Measurements from ENCODE around the gene SPIRE1. TPM values are rescaled to one million over a fixed set of nuclear protein-coding genes. Genes with fewer than 3 reads are reported as not detected.
"Not testable (repeated sequence)": the region's sequence is repeated elsewhere in the genome, so short reads cannot be mapped to it uniquely, and the experiment has no call there.

The SPIRE1 gene
- total RNA-seq, 2 experiments from 2014 or later = 4.5 to 6.3 TPM

DNA sequence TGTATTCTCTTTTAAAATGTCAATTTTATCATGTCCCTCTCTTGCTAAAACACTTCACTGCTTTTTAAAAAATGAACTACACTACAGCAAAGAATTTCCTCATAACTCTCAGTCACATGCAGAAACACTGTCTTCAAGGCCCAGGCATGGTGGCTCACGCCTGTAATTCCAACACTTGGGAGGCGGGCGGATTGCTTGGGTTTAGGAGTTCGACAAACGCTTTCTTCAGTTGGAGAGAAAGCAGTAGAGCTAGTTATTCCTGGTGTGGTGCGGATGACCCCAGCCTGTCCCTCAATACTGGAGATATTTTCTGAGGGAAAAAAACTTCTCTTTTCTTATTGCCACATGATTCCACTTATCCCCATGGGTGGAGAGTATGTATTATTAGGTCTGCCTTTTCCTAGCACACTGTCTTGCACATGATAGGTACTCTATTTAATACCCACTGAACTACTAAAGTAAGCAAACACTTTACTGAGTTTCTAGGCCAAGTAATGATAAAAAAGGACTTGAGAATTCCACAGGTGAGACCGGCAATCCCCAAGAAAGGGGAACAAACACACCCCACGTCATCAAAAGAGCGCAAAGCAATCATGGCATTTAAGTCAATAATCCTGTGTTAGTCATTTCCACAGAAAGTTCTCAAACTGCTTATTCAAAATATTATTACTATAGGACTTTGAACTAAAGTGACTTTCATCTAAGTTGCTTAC, 77.1 kb downstream of the SPIRE1 start:
- ChIA-PET POLR2A (no interaction called here), CTCF (no interaction called here)
- no peak for DNase-seq
- Mint-ChIP-seq H3K9me3 (peaks cover 2% of the 10 kb centered on the region), H3K36me3 (ENCODE audit: low read depth) (no peaks in the 10 kb centered on the region), H3K4me3 (no peak overlapping the region), H3K27me3 (no peaks in the 10 kb centered on the region), H3K27ac (no peak overlapping the region), H3K4me1 (peaks cover 3% of the 10 kb centered on the region)

DNA sequence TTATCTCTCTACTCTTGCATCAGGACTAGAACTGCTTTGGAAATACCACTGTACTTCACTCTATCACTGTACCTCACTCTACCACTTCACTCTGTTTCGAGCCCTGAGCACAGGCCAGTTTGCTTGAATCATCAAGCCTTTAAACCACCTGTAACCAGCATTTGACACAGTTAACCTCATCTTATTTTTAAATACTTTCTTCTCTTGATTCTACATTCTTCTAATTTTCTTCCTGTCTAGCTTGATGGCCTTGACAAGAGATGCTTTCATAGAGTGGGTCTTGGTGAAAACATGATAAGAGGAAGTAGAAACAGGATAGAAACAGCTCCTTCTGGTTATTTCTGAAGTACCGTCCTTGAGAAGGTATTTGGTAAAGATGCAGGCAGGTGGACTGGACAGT, 78.1 kb downstream of the SPIRE1 start:
- Mint-ChIP-seq H3K27me3 (peaks cover 2% of the 10 kb centered on the region), H3K9me3 (peaks cover 2% of the 10 kb centered on the region), H3K36me3 (ENCODE audit: low read depth) (no peaks in the 10 kb centered on the region), H3K4me3 (no peak overlapping the region), H3K4me1 (peaks cover 3% of the 10 kb centered on the region), H3K27ac (no peak overlapping the region)
- CTCF ChIA-PET = no interaction called here
- POLR2A ChIA-PET = no interaction called here
- no peak for DNase-seq

DNA sequence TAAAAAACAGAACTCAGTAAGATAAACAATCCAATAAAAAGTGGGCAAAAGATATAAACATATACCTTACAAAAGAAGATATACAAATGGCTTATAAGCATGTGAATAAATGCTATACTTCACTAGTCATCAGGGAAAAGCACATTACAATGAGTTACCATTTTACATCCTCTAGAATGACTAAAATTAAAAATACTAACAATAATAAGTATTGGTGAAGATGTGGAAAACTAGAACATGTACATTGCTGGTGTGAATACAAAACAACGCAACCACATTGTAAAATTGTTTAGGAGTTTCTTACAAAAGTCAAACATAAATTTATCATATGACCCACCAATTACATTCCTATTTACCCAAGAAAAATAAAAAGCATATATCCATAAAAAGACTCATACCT, 80.1 kb downstream of the SPIRE1 start:
- H3K4me3 Mint-ChIP-seq = no peak overlapping the region
- DNase-seq = no peak
- H3K36me3 Mint-ChIP-seq (ENCODE audit: low read depth) = no peaks in the 10 kb centered on the region
- H3K4me1 Mint-ChIP-seq = peaks cover 3% of the 10 kb centered on the region
- ChIA-PET CTCF (no interaction called here), POLR2A (no interaction called here)
- H3K27ac Mint-ChIP-seq = no peak overlapping the region
- H3K9me3 Mint-ChIP-seq = peaks cover 2% of the 10 kb centered on the region
- peaks cover 9% of the 10 kb centered on the region for H3K27me3 Mint-ChIP-seq

DNA sequence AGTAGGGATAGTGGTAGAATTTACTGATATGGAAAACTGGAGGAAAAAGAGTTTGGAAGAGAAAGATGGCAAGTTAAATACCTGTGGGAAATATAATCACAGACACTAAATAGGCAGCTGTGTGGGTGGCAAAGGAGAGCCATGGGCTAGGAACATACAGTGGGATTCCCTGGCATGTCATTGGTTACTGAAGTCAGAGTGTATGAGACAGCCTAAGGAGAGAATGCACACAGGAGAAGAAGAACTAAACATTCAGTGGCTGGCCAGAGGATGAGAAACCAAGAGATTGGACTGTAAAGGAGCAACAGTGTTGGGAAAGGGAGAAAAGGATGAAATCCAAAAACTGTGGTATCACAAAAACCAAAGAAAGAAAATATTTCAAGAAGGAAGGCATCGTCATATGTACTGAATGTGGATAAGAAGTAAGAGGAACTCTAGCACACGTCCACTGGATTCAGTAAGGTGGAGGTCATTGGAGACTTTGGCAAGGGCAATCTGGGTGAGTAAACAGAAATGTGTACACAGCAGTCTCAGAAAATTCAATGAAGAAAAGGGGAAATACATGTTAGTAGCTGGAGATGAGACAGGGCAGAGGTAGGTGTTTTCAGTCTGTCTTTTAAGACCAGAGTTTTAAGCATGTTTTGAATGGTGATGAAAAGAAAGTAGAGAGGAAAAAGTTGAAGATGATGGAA, 83.3 kb downstream of the SPIRE1 start:
- peaks cover 14% of the 10 kb centered on the region for H3K27me3 Mint-ChIP-seq
- H3K9me3 Mint-ChIP-seq = peaks cover 2% of the 10 kb centered on the region
- ChIA-PET POLR2A (no interaction called here), CTCF (no interaction called here)
- no peak overlapping the region for H3K27ac Mint-ChIP-seq
- H3K36me3 Mint-ChIP-seq (ENCODE audit: low read depth) = no peaks in the 10 kb centered on the region
- no peak for DNase-seq
- H3K4me3 Mint-ChIP-seq = no peak overlapping the region
- no peaks in the 10 kb centered on the region for H3K4me1 Mint-ChIP-seq

DNA sequence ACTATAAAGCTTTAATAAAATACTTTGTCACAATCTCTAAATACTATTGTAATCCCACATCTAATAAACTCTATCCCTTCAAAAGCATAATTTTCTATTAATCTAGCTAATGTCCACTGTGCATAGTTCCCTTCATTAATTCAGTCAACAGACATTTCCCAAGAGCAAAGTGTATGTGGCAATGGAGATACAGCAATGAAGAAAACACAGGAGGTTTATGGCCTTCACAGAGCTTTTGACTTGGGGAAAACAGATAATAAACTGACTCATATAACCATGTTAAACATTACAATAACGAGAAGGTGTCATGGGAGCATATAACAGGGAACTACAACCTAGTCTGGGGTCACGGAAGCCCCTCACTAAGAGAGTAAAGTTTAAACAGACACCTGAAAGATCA, 86.3 kb downstream of the SPIRE1 start:
- DNase-seq = no peak
- peaks cover 18% of the 10 kb centered on the region for H3K27me3 Mint-ChIP-seq
- POLR2A ChIA-PET = no interaction called here
- no peak overlapping the region for H3K27ac Mint-ChIP-seq
- no peaks in the 10 kb centered on the region for H3K9me3 Mint-ChIP-seq
- H3K4me3 Mint-ChIP-seq = no peak overlapping the region
- no peaks in the 10 kb centered on the region for H3K36me3 Mint-ChIP-seq (ENCODE audit: low read depth)
- no peaks in the 10 kb centered on the region for H3K4me1 Mint-ChIP-seq
- CTCF ChIA-PET = no interaction called here

DNA sequence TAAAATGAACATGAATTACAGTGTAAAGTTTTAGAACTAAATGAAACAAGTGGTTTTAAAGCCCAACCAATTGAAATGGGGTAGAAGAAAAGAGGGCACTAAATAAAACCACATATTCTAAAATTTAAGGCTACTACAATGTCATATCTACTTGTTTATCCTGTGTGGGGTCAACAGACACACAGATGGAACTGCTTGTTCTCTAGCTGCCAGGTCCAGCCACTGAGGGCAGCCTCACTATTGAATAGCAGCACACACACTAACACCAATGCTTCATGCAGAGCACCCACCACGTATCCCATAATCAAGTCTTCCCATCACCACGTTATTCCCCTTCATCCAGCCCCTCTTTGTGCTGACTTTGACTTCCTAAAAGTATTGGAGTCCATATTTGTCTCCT, 88.1 kb downstream of the SPIRE1 start:
- Mint-ChIP-seq H3K9me3 (no peaks in the 10 kb centered on the region), H3K27ac (no peak overlapping the region), H3K27me3 (peaks cover 18% of the 10 kb centered on the region), H3K4me3 (no peak overlapping the region), H3K4me1 (no peaks in the 10 kb centered on the region), H3K36me3 (ENCODE audit: low read depth) (no peaks in the 10 kb centered on the region)
- CTCF ChIA-PET = no interaction called here
- no peak for DNase-seq
- POLR2A ChIA-PET = no interaction called here

DNA sequence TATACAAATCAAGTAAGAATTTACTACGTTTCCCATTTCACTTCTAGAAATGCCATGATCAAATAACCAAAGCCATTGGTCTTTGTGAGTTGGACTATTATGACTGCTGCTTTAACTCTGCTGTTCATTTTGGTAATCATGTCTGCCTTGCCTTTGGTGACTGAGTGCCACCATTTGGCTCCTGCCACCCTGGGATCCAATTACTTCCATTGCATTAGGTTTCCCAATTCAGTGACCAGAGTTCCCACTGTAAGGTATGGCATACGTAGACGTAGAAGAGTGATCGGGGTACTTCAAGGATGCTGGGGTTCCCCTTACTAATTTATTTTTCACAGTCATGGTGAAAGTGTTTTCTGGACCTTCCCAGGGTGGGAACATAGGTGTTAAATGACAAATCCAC, 90.1 kb downstream of the SPIRE1 start:
- H3K27me3 Mint-ChIP-seq = peaks cover 19% of the 10 kb centered on the region
- no peaks in the 10 kb centered on the region for H3K4me1 Mint-ChIP-seq
- no peaks in the 10 kb centered on the region for H3K9me3 Mint-ChIP-seq
- H3K4me3 Mint-ChIP-seq = no peak overlapping the region
- no peaks in the 10 kb centered on the region for H3K36me3 Mint-ChIP-seq (ENCODE audit: low read depth)
- no peak overlapping the region for H3K27ac Mint-ChIP-seq
- no peak for DNase-seq
- CTCF ChIA-PET = no interaction called here
- POLR2A ChIA-PET = no interaction called here

DNA sequence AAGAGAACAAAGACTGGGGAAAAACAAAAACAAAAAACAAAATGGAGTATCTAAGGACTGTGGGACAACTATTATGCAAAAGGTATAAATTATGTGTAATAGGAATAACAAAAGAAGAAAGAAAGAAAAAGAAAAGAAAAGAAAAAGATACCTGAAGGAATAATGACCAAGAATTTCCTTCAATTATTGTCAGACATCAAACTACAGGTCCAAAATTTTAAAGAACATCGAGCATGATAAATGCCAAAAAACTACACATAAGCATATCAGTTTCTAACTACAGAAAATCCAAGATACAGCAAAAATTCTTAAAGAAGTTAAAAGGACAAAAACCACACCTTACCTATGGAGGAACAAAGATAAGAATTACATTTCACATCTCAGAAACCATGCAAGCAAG, 93.0 kb downstream of the SPIRE1 start:
- Mint-ChIP-seq H3K4me3 (no peak overlapping the region), H3K4me1 (no peaks in the 10 kb centered on the region), H3K36me3 (ENCODE audit: low read depth) (no peaks in the 10 kb centered on the region), H3K9me3 (no peaks in the 10 kb centered on the region), H3K27ac (no peak overlapping the region), H3K27me3 (peaks cover 14% of the 10 kb centered on the region)
- CTCF ChIA-PET = no interaction called here
- POLR2A ChIA-PET = no interaction called here
- no peak for DNase-seq

DNA sequence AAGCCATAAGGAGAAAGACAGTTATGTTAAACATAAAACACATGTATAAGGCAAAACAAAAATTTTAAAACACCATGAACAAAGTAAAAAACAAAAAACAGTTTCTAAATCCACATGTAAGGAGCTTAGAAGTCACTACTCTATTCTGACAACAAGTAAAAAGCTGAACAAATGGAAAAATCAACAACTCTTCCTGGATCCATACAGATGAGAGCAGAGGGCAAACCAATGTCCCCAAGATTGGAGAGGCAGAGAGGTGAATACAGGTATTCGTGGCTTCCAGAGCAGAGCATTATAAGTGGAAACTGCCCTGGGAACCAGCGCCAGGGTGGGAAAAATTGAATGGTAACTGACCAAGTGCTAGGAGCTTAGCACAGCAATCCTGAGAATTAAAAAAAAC, 93.5 kb downstream of the SPIRE1 start:
- ChIA-PET POLR2A (no interaction called here), CTCF (no interaction called here)
- no peak overlapping the region for H3K27ac Mint-ChIP-seq
- no peaks in the 10 kb centered on the region for H3K4me1 Mint-ChIP-seq
- H3K27me3 Mint-ChIP-seq = peaks cover 14% of the 10 kb centered on the region
- H3K36me3 Mint-ChIP-seq (ENCODE audit: low read depth) = no peaks in the 10 kb centered on the region
- no peaks in the 10 kb centered on the region for H3K9me3 Mint-ChIP-seq
- DNase-seq = no peak
- H3K4me3 Mint-ChIP-seq = no peak overlapping the region

DNA sequence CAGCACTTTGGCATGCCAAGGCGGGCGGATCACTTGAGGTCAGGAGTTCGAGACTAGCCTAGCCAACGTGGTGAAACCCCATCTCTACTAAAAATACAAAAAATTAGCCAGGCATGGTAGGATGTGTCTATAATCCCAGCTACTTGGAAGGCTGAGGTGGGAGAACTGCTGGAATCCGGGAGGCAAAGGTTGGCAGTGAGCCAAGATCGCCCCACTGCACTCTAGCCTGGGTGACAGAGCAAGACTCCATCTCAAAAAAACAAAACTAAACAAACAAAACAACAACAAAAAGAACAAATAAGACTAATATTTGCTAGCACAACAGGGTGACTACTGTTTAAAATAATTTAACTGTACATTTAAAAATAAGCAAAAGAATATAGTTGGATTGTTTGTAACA, 97.3 kb downstream of the SPIRE1 start:
- H3K27me3 Mint-ChIP-seq; H3K27ac Mint-ChIP-seq; DNase-seq; H3K9me3 Mint-ChIP-seq; H3K4me1 Mint-ChIP-seq; CTCF ChIA-PET; POLR2A ChIA-PET; H3K36me3 Mint-ChIP-seq (ENCODE audit: low read depth); H3K4me3 Mint-ChIP-seq: not testable (repeated sequence)

DNA sequence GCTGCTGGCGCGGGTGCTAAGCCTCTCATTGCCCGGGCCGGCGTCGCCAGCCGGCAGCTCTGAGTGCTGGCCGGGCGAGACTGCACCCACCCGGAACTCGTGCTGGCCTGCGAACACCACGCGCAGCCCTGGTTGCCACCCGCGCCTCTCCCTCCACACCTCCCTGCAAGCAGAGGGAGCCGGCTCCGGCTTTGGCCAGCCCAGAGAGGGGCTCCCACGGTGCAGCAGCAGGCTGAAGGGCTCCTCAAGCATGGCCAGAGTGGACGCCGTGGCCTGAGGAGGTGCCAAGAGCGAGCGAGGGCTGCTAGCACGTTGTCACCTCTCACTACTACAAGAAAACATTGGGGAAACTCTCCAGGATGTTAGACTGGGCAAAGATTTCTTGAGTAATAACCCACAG, 98.6 kb downstream of the SPIRE1 start:
- H3K4me3 Mint-ChIP-seq = no peak overlapping the region
- CTCF ChIA-PET = no interaction called here
- DNase-seq = no peak

DNA sequence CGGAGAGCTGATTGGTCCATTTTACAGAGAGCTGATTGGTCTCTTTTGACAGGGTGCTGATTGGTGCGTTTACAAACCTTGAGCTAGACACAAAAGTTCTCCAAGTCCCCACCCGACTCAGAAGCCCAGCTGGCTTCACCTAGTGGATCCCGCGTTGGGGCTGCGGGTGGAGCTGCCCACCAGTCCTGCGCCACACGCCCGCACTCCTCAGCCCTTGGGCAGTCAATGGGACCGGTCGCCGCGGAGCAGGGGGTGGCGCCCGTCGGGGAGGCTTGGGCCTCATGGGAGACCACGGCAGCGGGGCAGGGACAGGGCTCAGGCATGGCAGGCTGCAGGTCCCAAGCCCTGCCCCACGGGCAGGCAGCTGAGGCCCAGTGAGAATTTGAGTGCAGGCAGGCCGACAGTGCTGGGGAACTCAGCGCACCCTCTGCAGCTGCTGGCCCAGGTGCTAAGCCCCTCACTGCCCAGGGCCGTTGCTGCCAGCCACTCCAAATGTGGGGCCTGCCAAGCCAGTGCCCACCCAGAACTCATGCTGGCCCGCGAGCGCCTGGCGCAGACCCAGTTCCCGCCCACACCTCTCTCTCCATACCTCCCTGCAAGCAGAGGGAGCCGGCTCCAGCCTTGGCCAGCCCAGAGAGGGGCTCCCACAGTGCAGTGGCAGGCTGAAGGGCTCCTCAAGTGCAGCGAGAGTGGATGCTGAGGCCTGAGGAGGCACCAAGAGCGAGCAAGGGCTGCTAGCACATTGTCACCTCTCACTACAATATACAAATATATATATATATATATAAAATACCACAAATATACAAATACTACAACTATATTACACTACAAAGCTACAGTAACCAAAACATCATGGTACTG, 100.7 kb downstream of the SPIRE1 start:
- POLR2A ChIA-PET = interaction anchor here (1.3 kb wide), 1 partner anchor 30 kb away, joined by 3 read pairs; no protein-coding TSS in a partner anchor
- peaks cover 2% of the 10 kb centered on the region for H3K4me1 Mint-ChIP-seq

More for the DNA sequence above, 98.6 kb downstream of the SPIRE1 start:
- H3K27ac Mint-ChIP-seq = no peak overlapping the region
- POLR2A ChIA-PET = no interaction called here
- H3K36me3 Mint-ChIP-seq (ENCODE audit: low read depth) = peaks cover 7% of the 10 kb centered on the region
- H3K4me1 Mint-ChIP-seq = peaks cover 2% of the 10 kb centered on the region
- peaks cover 15% of the 10 kb centered on the region for H3K9me3 Mint-ChIP-seq
- peaks cover 4% of the 10 kb centered on the region for H3K27me3 Mint-ChIP-seq

DNA sequence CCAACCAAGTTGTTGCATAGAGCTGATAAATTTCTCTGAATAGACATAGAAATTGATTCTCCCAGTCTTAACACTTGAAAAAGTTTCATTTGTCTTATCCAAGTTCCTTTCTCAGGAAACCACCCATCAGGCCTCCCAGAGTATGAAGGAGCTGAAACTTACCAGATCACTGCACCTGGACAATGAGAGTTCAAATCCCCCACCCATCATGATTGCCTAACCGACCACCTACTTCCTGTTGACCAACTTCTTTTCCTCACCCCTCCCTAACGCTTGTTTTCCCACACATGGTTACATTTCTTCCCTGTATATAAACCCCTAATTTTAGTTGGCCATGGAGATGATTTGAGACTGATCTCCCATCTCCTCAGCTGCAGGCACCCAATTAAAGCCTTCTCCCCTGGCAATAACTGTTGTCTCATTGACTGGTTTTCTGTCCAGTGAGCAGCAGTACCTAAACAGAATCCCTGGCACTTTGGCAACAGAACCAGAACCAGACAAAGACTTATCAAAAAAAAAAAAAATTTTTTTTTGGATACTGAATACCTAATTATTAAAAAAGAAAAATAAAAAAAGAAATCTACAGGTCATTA, 103.0 kb downstream of the SPIRE1 start:
- ChIA-PET CTCF (no interaction called here), POLR2A (no interaction called here)
- no peak overlapping the region for H3K27ac Mint-ChIP-seq

More for the DNA sequence above, 100.7 kb downstream of the SPIRE1 start:
- peaks cover 10% of the 10 kb centered on the region for H3K36me3 Mint-ChIP-seq (ENCODE audit: low read depth)
- no peak overlapping the region for H3K4me3 Mint-ChIP-seq
- no peak for DNase-seq
- no peak overlapping the region for H3K27ac Mint-ChIP-seq
- peaks cover 15% of the 10 kb centered on the region for H3K9me3 Mint-ChIP-seq
- no peaks in the 10 kb centered on the region for H3K27me3 Mint-ChIP-seq
- CTCF ChIA-PET = no interaction called here

More for the DNA sequence above, 103.0 kb downstream of the SPIRE1 start:
- Mint-ChIP-seq H3K27me3 (peaks cover 7% of the 10 kb centered on the region), H3K36me3 (ENCODE audit: low read depth) (peaks cover 10% of the 10 kb centered on the region), H3K4me3 (no peak overlapping the region), H3K4me1 (peaks cover 2% of the 10 kb centered on the region), H3K9me3 (peaks cover 15% of the 10 kb centered on the region)
- DNase-seq = no peak

Measured in activated CD4-positive, alpha-beta memory T cell treated with anti-CD3 and anti-CD28 coated beads, Interleukin-2, amount 10 ng/mL, durations not matched to agents 7 days and 5 days (primary cell).